CD1c-positive myeloid dendritic cell (primary cell): ENCODE data around the gene SPNS2.

ENCODE experiments used
- DNase-seq: peaks from one replicate; pipeline ENCODE4 v3.0.0-alpha.2; 2016; ENCODE audit errors: extremely low spot score

SPNS2 gene

GRCh38 chr17:4498461-4499397 lies at the start of gene SPNS2:
Gene SPNS2, plus strand, starts transcription at chr17:4498881. Its CDS starts 167 bp downstream, at chr17:4499048.
- peak; percentile 58 for DNase-seq

GRCh38 chr17:4449736-4450135 lies 48.9 kb upstream of the SPNS2 start:
- peak; percentile 42 for DNase-seq

GRCh38 chr17:4450710-4451316 lies 47.9 kb upstream of the SPNS2 start:
- DNase-seq: no peak

GRCh38 chr17:4453812-4454591 lies 44.7 kb upstream of the SPNS2 start:
- DNase-seq: peak; percentile 50

GRCh38 chr17:4460661-4461060 lies 38.0 kb upstream of the SPNS2 start:
- no peak for DNase-seq

- no peak for DNase-seq
Measured at GRCh38 chr17:4463818-4464476, 34.7 kb upstream of the SPNS2 start.

GRCh38 chr17:4465786-4466185 lies 32.9 kb upstream of the SPNS2 start:
- DNase-seq: no peak

- no peak for DNase-seq
Measured at GRCh38 chr17:4467287-4467686, 31.4 kb upstream of the SPNS2 start.

- DNase-seq: no peak
Measured at GRCh38 chr17:4469552-4469951, 29.1 kb upstream of the SPNS2 start.

- DNase-seq: no peak
Measured at GRCh38 chr17:4472286-4472685, 26.4 kb upstream of the SPNS2 start.

- DNase-seq: no peak
Measured at GRCh38 chr17:4474093-4474492, 24.6 kb upstream of the SPNS2 start.

- no peak for DNase-seq
Measured at GRCh38 chr17:4475001-4475400, 23.7 kb upstream of the SPNS2 start.

GRCh38 chr17:4475463-4475862 lies 23.2 kb upstream of the SPNS2 start:
- DNase-seq: no peak

- no peak for DNase-seq
Measured at GRCh38 chr17:4476017-4476416, 22.7 kb upstream of the SPNS2 start.

- DNase-seq: no peak
Measured at GRCh38 chr17:4476511-4477070, 22.1 kb upstream of the SPNS2 start.

- no peak for DNase-seq
Measured at GRCh38 chr17:4477255-4477791, 21.4 kb upstream of the SPNS2 start.

- no peak for DNase-seq
Measured at GRCh38 chr17:4478318-4478830, 20.3 kb upstream of the SPNS2 start.

GRCh38 chr17:4479340-4479981 lies 19.2 kb upstream of the SPNS2 start:
- DNase-seq: no peak

GRCh38 chr17:4479982-4480751 lies 18.5 kb upstream of the SPNS2 start:
- DNase-seq: no peak
